Activated CD8-positive, alpha-beta T cell treated with anti-CD3 and anti-CD28 coated beads, Interleukin-2, amount 10 ng/mL, durations not matched to agents 7 days and 5 days (primary cell): ENCODE results near the gene ZNF117. TPM values are rescaled to one million over a fixed set of nuclear protein-coding genes. Genes with fewer than 3 reads are reported as not detected.
"Not testable (repeated sequence)": the region's sequence is repeated elsewhere in the genome, so short reads cannot be mapped to it uniquely, and the experiment has no call there.

ENCODE experiments used
- ATAC-seq: fragments of 150-1000 bp; cut with Tn5 transposase; one replicate; pipeline ENCODE4 v1.10.0; 2021; ENCODE audit warnings: moderate library complexity
- CTCF ChIA-PET: fragments of 350-600 bp; sonication (Branson Sonifier 250); formaldehyde crosslinking; loops from one replicate; lab custom pipeline; 2021; ENCODE audit warnings: antibody characterized with exemption; lab: Charles Lee
- POLR2A ChIA-PET: fragments of 350-600 bp; sonication (Branson Sonifier 250); formaldehyde crosslinking; loops from one replicate; lab custom pipeline; 2021; ENCODE audit warnings: antibody characterized with exemption; lab: Charles Lee
- DNase-seq: peaks from one replicate; pipeline ENCODE4 v3.0.0-alpha.2; 2020
- H3K27ac Mint-ChIP-seq: one replicate; pipeline ENCODE4 v1.8.0; 2021; ENCODE audit warnings: mild to moderate bottlenecking, mixed read lengths
- H3K27me3 Mint-ChIP-seq: one replicate; pipeline ENCODE4 v1.8.0; 2021; ENCODE audit warnings: low read depth, mixed read lengths
- H3K36me3 Mint-ChIP-seq: one replicate; pipeline ENCODE4 v1.8.0; 2021; ENCODE audit warnings: low read depth, mixed read lengths
- H3K4me1 Mint-ChIP-seq: one replicate; pipeline ENCODE4 v1.8.0; 2021; ENCODE audit warnings: low read depth, mixed read lengths
- H3K4me3 Mint-ChIP-seq: one replicate; pipeline ENCODE4 v1.8.0; 2021; ENCODE audit warnings: mild to moderate bottlenecking, mixed read lengths
- H3K9me3 Mint-ChIP-seq: one replicate; pipeline ENCODE4 v1.8.0; 2022; ENCODE audit warnings: mixed read lengths; ENCODE audit not compliant: insufficient read depth
- total RNA-seq, 2 experiments: library from RNA; stranded (reverse); gene quantifications; one replicate each; pipeline ENCODE4 v1.2.3, GENCODE V29; 2021

The ZNF117 gene
- total RNA-seq, 2 experiments from 2014 or later: 7.0 to 8.7 TPM

GRCh38 chr7:64945503-64946175 lies 45.2 kb downstream of the ZNF117 start:
- Mint-ChIP-seq H3K27ac (no peak overlapping the region), H3K4me1 (peaks cover 2% of the 10 kb centered on the region), H3K9me3 (no peaks in the 10 kb centered on the region), H3K27me3 (peaks cover 38% of the 10 kb centered on the region), H3K36me3 (no peaks in the 10 kb centered on the region), H3K4me3 (no peak overlapping the region)
- CTCF ChIA-PET: interaction anchor here (1.0 kb wide), 1 partner anchor 57 kb away, joined by 4 read pairs; no protein-coding TSS in a partner anchor
- ATAC-seq (no peak), DNase-seq (no peak)
- POLR2A ChIA-PET: no interaction called here

GRCh38 chr7:64944667-64945502 lies 46.0 kb downstream of the ZNF117 start:
- H3K9me3 Mint-ChIP-seq, ATAC-seq, H3K4me1 Mint-ChIP-seq, DNase-seq, H3K36me3 Mint-ChIP-seq, POLR2A ChIA-PET, H3K4me3 Mint-ChIP-seq, H3K27ac Mint-ChIP-seq: not testable (repeated sequence)
- H3K27me3 Mint-ChIP-seq: peaks cover 32% of the 10 kb centered on the region
- CTCF ChIA-PET: interaction anchor here (1.0 kb wide), 1 partner anchor 57 kb away, joined by 4 read pairs; no protein-coding TSS in a partner anchor

GRCh38 chr7:64940021-64940420 lies 50.8 kb downstream of the ZNF117 start:
- DNase-seq, POLR2A ChIA-PET, H3K27me3 Mint-ChIP-seq, H3K4me3 Mint-ChIP-seq, ATAC-seq, CTCF ChIA-PET, H3K27ac Mint-ChIP-seq, H3K4me1 Mint-ChIP-seq: not testable (repeated sequence)
- Mint-ChIP-seq H3K9me3 (peaks cover 17% of the 10 kb centered on the region), H3K36me3 (peaks cover 14% of the 10 kb centered on the region)

- ChIA-PET POLR2A (interaction anchor here (0.7 kb wide), 1 partner anchor 32 kb away, joined by 3 read pairs; no protein-coding TSS in a partner anchor), CTCF (no interaction called here)
- H3K9me3 Mint-ChIP-seq: peaks cover 19% of the 10 kb centered on the region
- DNase-seq: no peak
- ATAC-seq: no peak
- no peaks in the 10 kb centered on the region for H3K4me1 Mint-ChIP-seq
- no peaks in the 10 kb centered on the region for H3K27me3 Mint-ChIP-seq
- no peak overlapping the region for H3K27ac Mint-ChIP-seq
- H3K4me3 Mint-ChIP-seq: no peak overlapping the region
- peaks cover 16% of the 10 kb centered on the region for H3K36me3 Mint-ChIP-seq
Observed at GRCh38 chr7:64938540-64938939, 52.3 kb downstream of the ZNF117 start.

GRCh38 chr7:64934478-64934877 lies 56.4 kb downstream of the ZNF117 start:
- ChIA-PET CTCF (no interaction called here), POLR2A (interaction anchor here (0.5 kb wide), 1 partner anchor 155 kb away, joined by 3 read pairs; no protein-coding TSS in a partner anchor)
- no peak for ATAC-seq

GRCh38 chr7:64928252-64929187 lies 62.3 kb downstream of the ZNF117 start:
- POLR2A ChIA-PET, H3K4me3 Mint-ChIP-seq, H3K27ac Mint-ChIP-seq, CTCF ChIA-PET, DNase-seq, H3K27me3 Mint-ChIP-seq, H3K4me1 Mint-ChIP-seq, ATAC-seq: not testable (repeated sequence)
- Mint-ChIP-seq H3K9me3 (peaks cover 53% of the 10 kb centered on the region), H3K36me3 (peaks cover 65% of the 10 kb centered on the region)

More at GRCh38 chr7:64934478-64934877, 56.4 kb downstream of the ZNF117 start:
- H3K27me3 Mint-ChIP-seq: no peaks in the 10 kb centered on the region
- H3K4me3 Mint-ChIP-seq: no peak overlapping the region
- no peak for DNase-seq
- no peak overlapping the region for H3K27ac Mint-ChIP-seq
- peaks cover 26% of the 10 kb centered on the region for H3K36me3 Mint-ChIP-seq
- H3K9me3 Mint-ChIP-seq: peaks cover 29% of the 10 kb centered on the region
- H3K4me1 Mint-ChIP-seq: no peaks in the 10 kb centered on the region

Other genes starting within 250 kb of the ZNF117 start
- gene ZNF138, start 196.6 kb downstream of the ZNF117 start, total RNA-seq: 10 to 100 TPM; 10.9 to 11.7 TPM
- gene ZNF273, start 87.8 kb downstream of the ZNF117 start, total RNA-seq: 10 to 100 TPM; 10.6 to 11.8 TPM
- 10 to 100 TPM; 12.5 to 14.8 TPM for gene ERV3-1, start 15.7 kb upstream of the ZNF117 start, total RNA-seq